T-helper 17 cell (primary cell): ENCODE data around the gene HDAC4. TPM values are rescaled to one million over a fixed set of nuclear protein-coding genes. Genes with fewer than 3 reads are reported as not detected.

Experiments used
- ATAC-seq: fragments of 150-1000 bp; cut with Tn5 transposase; 2 replicates; pipeline ENCODE4 v1.10.0; 2021; ENCODE audit warnings: mild to moderate bottlenecking, moderate library complexity
- DNase-seq, 3 donors: peaks; one replicate each; pipeline versions ENCODE4 v3.0.0 to v3.0.0-alpha.2; 2020 to 2021
- H3K9me3 ChIP-seq: one replicate; pipeline ENCODE4 v1.7.0; 2013; ENCODE audit warnings: low read length, mild to moderate bottlenecking; ENCODE audit not compliant: control insufficient read depth, poor library complexity, severe bottlenecking
- H3K27ac Mint-ChIP-seq: one replicate; pipeline ENCODE4 v1.8.0; 2022; ENCODE audit warnings: mild to moderate bottlenecking, moderate library complexity, mixed read lengths
- H3K27me3 Mint-ChIP-seq: one replicate; pipeline ENCODE4 v1.8.0; 2022; ENCODE audit warnings: mixed read lengths
- H3K36me3 Mint-ChIP-seq: one replicate; pipeline ENCODE4 v1.8.0; 2022; ENCODE audit warnings: low read depth, mixed read lengths
- H3K4me1 Mint-ChIP-seq: one replicate; pipeline ENCODE4 v1.8.0; 2022; ENCODE audit warnings: mild to moderate bottlenecking, mixed read lengths
- H3K4me3 Mint-ChIP-seq: one replicate; pipeline ENCODE4 v1.8.0; 2022; ENCODE audit warnings: mild to moderate bottlenecking, moderate library complexity, mixed read lengths
- total RNA-seq, 4 donors: library from RNA in 2 of 4; stranded (reverse) in 2 of 4; gene quantifications; one replicate each; pipeline ENCODE4 v1.2.3 and lab custom pipeline; 2022 to 2026

HDAC4 gene
- total RNA-seq, 2 donors from 2014 or later, result 78.9 to 79.0 TPM

GRCh38 chr2:239306274-239307220 lies 94.3 kb downstream of the HDAC4 start:
- ATAC-seq (no peak), DNase-seq (no peak)
- Mint-ChIP-seq H3K27me3 (no peaks in the 10 kb centered on the region), H3K27ac (peak overlapping the region; percentile 74), H3K4me1 (peaks cover 14% of the 10 kb centered on the region), H3K4me3 (no peak overlapping the region), H3K36me3 (no peaks in the 10 kb centered on the region)
- H3K9me3 ChIP-seq, result no peaks in the 10 kb centered on the region

GRCh38 chr2:239305771-239306170 lies 95.0 kb downstream of the HDAC4 start:
- DNase-seq, result peak in 1 of 3 donors; percentile 2
- H3K27me3 Mint-ChIP-seq, result no peaks in the 10 kb centered on the region
- peak overlapping the region; percentile 74 for H3K27ac Mint-ChIP-seq
- no peaks in the 10 kb centered on the region for H3K36me3 Mint-ChIP-seq
- H3K4me3 Mint-ChIP-seq, result no peak overlapping the region
- no peak for ATAC-seq
- no peaks in the 10 kb centered on the region for H3K9me3 ChIP-seq
- H3K4me1 Mint-ChIP-seq, result peaks cover 16% of the 10 kb centered on the region

DNA sequence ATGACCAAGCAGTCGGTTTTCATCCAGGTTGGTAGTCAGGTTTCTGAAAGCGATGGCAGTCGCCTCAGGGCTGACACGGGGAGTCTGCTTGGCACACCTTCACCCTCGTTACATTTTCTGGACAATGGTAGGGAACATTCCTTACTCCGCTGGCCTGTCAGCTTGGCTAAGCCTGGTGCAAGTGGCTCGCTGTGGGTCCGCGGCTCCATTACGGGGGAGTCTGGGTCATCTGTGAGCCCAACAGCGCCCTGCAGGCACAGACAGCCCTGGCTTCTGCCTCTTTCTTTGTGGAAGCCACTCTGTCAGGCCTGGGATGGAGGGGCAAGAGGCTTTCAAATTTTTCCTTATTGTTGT lies 95.6 kb downstream of the HDAC4 start:
- DNase-seq (no peak), ATAC-seq (no peak)
- Mint-ChIP-seq H3K27me3 (no peaks in the 10 kb centered on the region), H3K36me3 (no peaks in the 10 kb centered on the region), H3K4me1 (peaks cover 16% of the 10 kb centered on the region), H3K4me3 (no peak overlapping the region), H3K27ac (no peak overlapping the region)
- H3K9me3 ChIP-seq, result no peaks in the 10 kb centered on the region

GRCh38 chr2:239304533-239305221 lies 96.1 kb downstream of the HDAC4 start:
- Mint-ChIP-seq H3K4me1 (peaks cover 16% of the 10 kb centered on the region), H3K36me3 (no peaks in the 10 kb centered on the region), H3K27ac (no peak overlapping the region), H3K4me3 (no peak overlapping the region), H3K27me3 (no peaks in the 10 kb centered on the region)
- DNase-seq (no peak), ATAC-seq (no peak)
- no peaks in the 10 kb centered on the region for H3K9me3 ChIP-seq

DNA sequence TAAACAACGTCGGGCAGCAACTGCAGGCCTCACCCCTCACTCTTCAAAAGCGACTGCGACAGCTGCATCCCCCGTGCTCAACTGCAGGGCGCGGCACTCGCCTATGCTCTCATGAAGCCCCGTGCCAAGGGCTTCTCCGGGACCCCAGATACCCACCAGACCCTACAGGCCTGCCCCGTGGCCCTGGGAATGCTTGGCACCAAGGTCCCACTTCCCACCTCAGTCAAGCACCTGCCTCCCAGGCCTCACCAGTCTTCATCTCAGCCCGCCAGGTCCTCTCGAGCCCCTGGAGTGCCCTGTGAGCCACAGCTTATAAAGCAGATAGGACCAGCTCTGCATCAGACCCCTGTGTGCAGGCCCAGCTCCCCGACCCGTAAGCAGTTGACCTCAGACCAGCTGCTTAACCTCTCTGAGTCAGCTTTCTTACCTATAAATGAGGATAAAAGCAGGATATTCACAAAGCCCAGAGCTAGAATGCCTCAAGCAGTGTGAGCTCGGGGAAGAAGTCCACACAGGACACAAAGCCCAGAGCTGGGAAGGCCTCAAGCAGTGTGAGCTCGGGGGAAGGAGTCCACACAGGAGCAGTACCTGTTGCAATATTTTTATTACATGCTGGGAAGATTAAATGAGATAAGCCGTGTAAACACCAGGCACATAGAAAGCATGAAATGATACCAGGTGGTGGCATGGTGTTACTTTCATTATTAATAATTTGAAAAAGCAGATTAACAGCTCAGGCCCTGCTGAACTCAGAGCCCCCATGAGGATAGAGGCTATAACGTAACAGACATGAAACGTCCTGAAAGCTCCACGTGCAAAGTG lies 96.9 kb downstream of the HDAC4 start:
- H3K27me3 Mint-ChIP-seq, result no peaks in the 10 kb centered on the region
- H3K9me3 ChIP-seq, result no peaks in the 10 kb centered on the region
- peaks cover 21% of the 10 kb centered on the region for H3K4me1 Mint-ChIP-seq
- no peaks in the 10 kb centered on the region for H3K36me3 Mint-ChIP-seq
- H3K27ac Mint-ChIP-seq, result no peak overlapping the region
- DNase-seq (peak in 1 of 3 donors; percentile 1), ATAC-seq (peak; percentile 25)
- H3K4me3 Mint-ChIP-seq, result no peak overlapping the region

GRCh38 chr2:239302808-239303557 lies 97.8 kb downstream of the HDAC4 start:
- Mint-ChIP-seq H3K36me3 (no peaks in the 10 kb centered on the region), H3K27ac (peak overlapping the region; percentile 88), H3K27me3 (no peaks in the 10 kb centered on the region), H3K4me3 (no peak overlapping the region), H3K4me1 (peaks cover 27% of the 10 kb centered on the region)
- no peak for ATAC-seq
- DNase-seq, result peak in 1 of 3 donors; percentile 3
- H3K9me3 ChIP-seq, result no peaks in the 10 kb centered on the region

- ATAC-seq, result no peak
- H3K9me3 ChIP-seq, result no peaks in the 10 kb centered on the region
- Mint-ChIP-seq H3K27ac (peak overlapping the region; percentile 88), H3K4me3 (no peak overlapping the region), H3K4me1 (peaks cover 30% of the 10 kb centered on the region), H3K27me3 (no peaks in the 10 kb centered on the region), H3K36me3 (no peaks in the 10 kb centered on the region)
- DNase-seq, result peak in 1 of 3 donors; percentile 1
Observed at GRCh38 chr2:239302083-239302807, 98.6 kb downstream of the HDAC4 start.

DNA sequence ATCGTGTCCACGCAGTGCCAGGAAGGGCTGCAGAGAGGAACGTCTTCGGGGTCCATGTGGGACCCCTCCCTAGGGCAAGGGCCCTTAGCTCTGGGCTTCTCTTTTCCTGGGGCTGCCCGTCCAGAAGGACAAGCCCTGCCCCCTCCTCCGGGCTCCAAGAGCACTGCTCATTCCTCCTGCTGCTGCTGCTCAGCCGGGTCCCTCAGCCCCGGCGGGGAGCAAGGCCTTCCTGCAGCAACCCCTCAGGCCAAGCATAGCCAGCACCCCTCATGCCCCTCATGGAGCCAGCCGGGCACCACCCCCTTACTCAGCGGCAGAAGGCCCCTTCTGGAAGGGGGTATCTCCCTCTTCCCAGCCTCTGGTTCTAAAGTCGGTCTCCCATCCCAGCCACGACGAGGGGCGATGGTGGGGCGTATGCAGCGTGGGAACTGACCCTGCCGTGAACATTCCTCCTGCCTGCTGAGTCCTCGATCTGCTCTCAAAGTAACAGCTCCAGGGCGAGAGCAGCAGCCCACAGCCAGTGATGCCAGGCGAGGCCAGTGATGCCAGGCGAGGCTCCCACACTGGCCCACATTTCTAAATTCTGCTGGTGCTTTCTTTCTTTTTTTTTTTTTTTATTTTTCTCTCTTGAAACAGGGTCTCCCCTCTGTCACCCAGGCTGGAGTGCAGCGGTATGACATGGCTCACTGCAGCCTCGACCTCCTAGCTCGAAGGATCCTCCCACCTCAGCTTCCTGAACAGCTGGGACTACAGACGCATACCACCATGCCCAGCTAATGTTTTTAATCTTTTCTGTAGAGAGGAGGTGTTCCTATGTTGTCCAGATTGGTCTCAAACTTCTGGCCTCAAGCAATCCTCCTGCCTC lies 99.7 kb downstream of the HDAC4 start:
- no peak for ATAC-seq
- Mint-ChIP-seq H3K4me1 (peaks cover 33% of the 10 kb centered on the region), H3K27ac (peak overlapping the region; percentile 88), H3K36me3 (no peaks in the 10 kb centered on the region), H3K27me3 (no peaks in the 10 kb centered on the region), H3K4me3 (no peak overlapping the region)
- peak in 1 of 3 donors; percentile 2 for DNase-seq
- no peaks in the 10 kb centered on the region for H3K9me3 ChIP-seq

DNA sequence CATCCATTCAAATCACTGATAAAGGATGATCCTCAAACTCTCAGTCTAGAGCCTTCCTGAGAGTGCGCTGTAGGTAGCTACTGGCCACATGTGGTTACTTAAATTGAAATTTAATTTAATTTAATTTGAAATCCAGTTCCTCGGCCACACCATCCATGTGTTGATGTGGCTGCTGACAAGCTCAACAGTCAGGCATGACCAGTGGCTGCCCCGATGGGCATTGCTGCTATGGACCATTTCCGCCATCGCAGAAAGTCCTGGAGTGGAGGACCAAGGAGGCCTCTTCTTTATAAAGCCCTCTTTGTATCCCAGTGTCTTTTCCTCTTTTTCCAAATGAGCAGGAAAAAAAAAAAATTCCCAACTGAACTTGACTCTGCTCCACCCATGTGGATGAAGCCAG lies 100.6 kb downstream of the HDAC4 start:
- DNase-seq (no peak), ATAC-seq (no peak)
- H3K4me1 Mint-ChIP-seq, result peaks cover 40% of the 10 kb centered on the region
- H3K27ac Mint-ChIP-seq, result peak overlapping the region; percentile 98
- H3K4me3 Mint-ChIP-seq, result peak overlapping the region; percentile 31
- no peaks in the 10 kb centered on the region for H3K27me3 Mint-ChIP-seq
- no peaks in the 10 kb centered on the region for H3K36me3 Mint-ChIP-seq
- H3K9me3 ChIP-seq, result no peaks in the 10 kb centered on the region

- ATAC-seq, result no peak
- Mint-ChIP-seq H3K36me3 (no peaks in the 10 kb centered on the region), H3K27me3 (no peaks in the 10 kb centered on the region), H3K27ac (peak overlapping the region; percentile 98), H3K4me3 (peak overlapping the region; percentile 71), H3K4me1 (peaks cover 44% of the 10 kb centered on the region)
- H3K9me3 ChIP-seq, result no peaks in the 10 kb centered on the region
- no peak for DNase-seq
Observed at GRCh38 chr2:239299218-239299939, 101.4 kb downstream of the HDAC4 start.
